ENCODE measurements around the gene FBXO39. TPM values are rescaled to one million over a fixed set of nuclear protein-coding genes. Genes with fewer than 3 reads are reported as not detected.
A peak's percentile ranks its signal among the peaks of the same experiment; 100 is the strongest.

The FBXO39 gene
- total and polyA plus RNA-seq, 2 of the 4 experiments (the other 2 are of a cell fraction) = not detected

- Histone ChIP-seq H3K9me1 (ENCODE audit: insufficient read depth, low read length) (peaks cover 12% of the 10 kb centered on the region), H3K36me3 (ENCODE audit: control insufficient read depth, insufficient read depth, low read length) (no peaks in the 10 kb centered on the region), H3K79me1 (ENCODE audit: low read depth in 1 of 2, low read length in 2 of 2) (no peaks in the 10 kb centered on the region), H3K27ac (ENCODE audit: insufficient read depth, low read length) (0 out of 2 replicates have a peak overlapping the region, but pooled peaks have one; percentile 30), H3K14ac (replicated peaks; ENCODE audit: low read depth, low read length) (peak overlapping the region; percentile 7; the same call in 1 of the 2 replicates), H3K4ac (ENCODE audit: low read depth, low read length) (peak overlapping the region; percentile 55), H4K8ac (ENCODE audit: low read depth in 2 of 2, low read length in 2 of 2) (peak overlapping the region; percentile 43 to 72; a peak in 2 of 4 replicates), H3K9me3 (ENCODE audit: control insufficient read depth, insufficient read depth, low read length) (no peaks in the 10 kb centered on the region), H4K91ac (ENCODE audit: insufficient read depth, low read depth, low read length) (peak overlapping the region; percentile 66), H3K4me2 (ENCODE audit: low read depth, low read length) (0 out of 2 replicates have a peak overlapping the region, but pooled peaks have one; percentile 64), H2BK120ac (ENCODE audit: low read depth, low read length) (peak overlapping the region; percentile 66), H3K18ac (ENCODE audit: low read depth, low read length) (no peak overlapping the region; the same call in 1 of the 2 replicates), H3K27me3 (ENCODE audit: control insufficient read depth, insufficient read depth, low read length) (no peaks in the 10 kb centered on the region), H2BK5ac (ENCODE audit: low read depth, low read length, poor library complexity, severe bottlenecking) (no peak overlapping the region), H3K4me3 (ENCODE audit: insufficient read depth, low read depth, low read length) (no peak overlapping the region), H2AK5ac (ENCODE audit: low read depth, low read length) (no peak overlapping the region), H2AFZ (replicated peaks; ENCODE audit: low read length, poor library complexity) (peak overlapping the region; percentile 86), H3K9ac (ENCODE audit: low read depth, low read length) (0 out of 2 replicates have a peak overlapping the region, but pooled peaks have one; percentile 45), H3K56ac (ENCODE audit: extremely low read depth, insufficient read depth, low read length) (no peak overlapping the region), H4K5ac (ENCODE audit: low read depth, low read length) (peak overlapping the region; percentile 47; the same call in 1 of the 2 replicates), H2AK9ac (replicated peaks; ENCODE audit: low read depth, low read length, poor library complexity) (no peak overlapping the region), H3K23ac (ENCODE audit: low read depth, low read length) (peak overlapping the region; percentile 49; the same call in 1 of the 2 replicates), H3K4me1 (ENCODE audit: control insufficient read depth, insufficient read depth, low read length) (peaks cover 15% of the 10 kb centered on the region), H2BK20ac (ENCODE audit: low read depth, low read length) (peak overlapping the region; percentile 69), H2BK15ac (ENCODE audit: low read depth, low read length) (0 out of 3 replicates have a peak overlapping the region, but pooled peaks have one; percentile 41), H4K20me1 (ENCODE audit: insufficient read depth, low read length) (no peaks in the 10 kb centered on the region)
- DNase-seq (no peak), ATAC-seq (ENCODE audit: low read depth) (no peak)
- in situ Hi-C loops (cut with MboI; ENCODE audit: low sequenced_read_pairs) = no loop called here
- POLR2A ChIA-PET (ENCODE audit: unreplicated experiment) = no interaction called here
- intact Hi-C loops (cut with micrococcal nuclease) = loop anchor here (10.0 kb wide), 1 partner anchor 90 kb away; no protein-coding TSS in a partner anchor
- no CpG with 5 or more reads among the region's 5 CpGs for WGBS, 2 experiments (ENCODE audit: extremely low coverage in 2 of 2, insufficient read length in 1 of 2)
- dilution Hi-C loops (cut with HindIII; ENCODE audit: low sequenced_read_pairs, unreplicated experiment) = no loop called here
- CTCF ChIA-PET = no interaction called here
- no TSS peak for BruUV-seq (replicated peaks)
- TF ChIP-seq FOS (IDR thresholded peaks at IDR 0.05; ENCODE audit: low read depth, low read length) (no peak), MAZ (IDR thresholded peaks at IDR 0.05; ENCODE audit: borderline replicate concordance, low read depth, low read length) (no peak), ELK1 (IDR thresholded peaks at IDR 0.05; ENCODE audit: borderline replicate concordance, low read depth, low read length) (no peak), RCOR1 (IDR thresholded peaks at IDR 0.05; ENCODE audit: insufficient replicate concordance, low read length) (no peak), RFX5 (IDR thresholded peaks at IDR 0.05; ENCODE audit: low read depth, low read length) (no peak), NFE2L2 (IDR thresholded peaks at IDR 0.05; ENCODE audit: low read depth, low read length) (no peak), RAD21 (IDR thresholded peaks at IDR 0.05; ENCODE audit: low read length) (no peak), CHD1 (IDR thresholded peaks at IDR 0.05; ENCODE audit: low read depth, low read length) (no peak), POLR2A (IDR thresholded peaks at IDR 0.05; ENCODE audit: low read depth, low read length) (no peak), SMC3 (IDR thresholded peaks at IDR 0.05; ENCODE audit: low read depth, low read length) (no peak), BHLHE40 (IDR thresholded peaks at IDR 0.05; ENCODE audit: low read depth, low read length) (no peak), MAFK (IDR thresholded peaks at IDR 0.05; ENCODE audit: low read depth, low read length) (no peak), MXI1 (IDR thresholded peaks at IDR 0.05; ENCODE audit: borderline replicate concordance, low read depth, low read length) (no peak), CEBPB (IDR thresholded peaks at IDR 0.05; ENCODE audit: low read depth, low read length) (no peak)
- TF ChIP-seq, protein P1, sequence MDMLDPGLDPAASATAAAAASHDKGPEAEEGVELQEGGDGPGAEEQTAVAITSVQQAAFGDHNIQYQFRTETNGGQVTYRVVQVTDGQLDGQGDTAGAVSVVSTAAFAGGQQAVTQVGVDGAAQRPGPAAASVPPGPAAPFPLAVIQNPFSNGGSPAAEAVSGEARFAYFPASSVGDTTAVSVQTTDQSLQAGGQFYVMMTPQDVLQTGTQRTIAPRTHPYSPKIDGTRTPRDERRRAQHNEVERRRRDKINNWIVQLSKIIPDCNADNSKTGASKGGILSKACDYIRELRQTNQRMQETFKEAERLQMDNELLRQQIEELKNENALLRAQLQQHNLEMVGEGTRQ (IDR thresholded peaks at IDR 0.05; ENCODE audit: low read depth, low read length) = no peak
- TF ChIP-seq, protein P2, sequence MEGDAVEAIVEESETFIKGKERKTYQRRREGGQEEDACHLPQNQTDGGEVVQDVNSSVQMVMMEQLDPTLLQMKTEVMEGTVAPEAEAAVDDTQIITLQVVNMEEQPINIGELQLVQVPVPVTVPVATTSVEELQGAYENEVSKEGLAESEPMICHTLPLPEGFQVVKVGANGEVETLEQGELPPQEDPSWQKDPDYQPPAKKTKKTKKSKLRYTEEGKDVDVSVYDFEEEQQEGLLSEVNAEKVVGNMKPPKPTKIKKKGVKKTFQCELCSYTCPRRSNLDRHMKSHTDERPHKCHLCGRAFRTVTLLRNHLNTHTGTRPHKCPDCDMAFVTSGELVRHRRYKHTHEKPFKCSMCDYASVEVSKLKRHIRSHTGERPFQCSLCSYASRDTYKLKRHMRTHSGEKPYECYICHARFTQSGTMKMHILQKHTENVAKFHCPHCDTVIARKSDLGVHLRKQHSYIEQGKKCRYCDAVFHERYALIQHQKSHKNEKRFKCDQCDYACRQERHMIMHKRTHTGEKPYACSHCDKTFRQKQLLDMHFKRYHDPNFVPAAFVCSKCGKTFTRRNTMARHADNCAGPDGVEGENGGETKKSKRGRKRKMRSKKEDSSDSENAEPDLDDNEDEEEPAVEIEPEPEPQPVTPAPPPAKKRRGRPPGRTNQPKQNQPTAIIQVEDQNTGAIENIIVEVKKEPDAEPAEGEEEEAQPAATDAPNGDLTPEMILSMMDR (conservative IDR thresholded peaks at IDR 0.05; ENCODE audit: low read depth, low read length) = no peak
Measured at GRCh38 chr17:6755281-6755680, 20.7 kb upstream of the FBXO39 start.
